ENCODE data around the gene CERS3.

Gene CERS3

GRCh38 chr15:100529556-100529955 is 806 bp upstream of the CERS3 start:
- no peak for DNase-seq (ENCODE audit: low read depth in 2 of 2)

- no peak for DNase-seq (ENCODE audit: low read depth in 2 of 2)
Measured at GRCh38 chr15:100526027-100526481, 2.7 kb downstream of the CERS3 start.

GRCh38 chr15:100525436-100525835 is 3.3 kb downstream of the CERS3 start:
- no peak for DNase-seq (ENCODE audit: low read depth in 2 of 2)

- no peak for DNase-seq (ENCODE audit: low read depth in 2 of 2)
Measured at GRCh38 chr15:100524326-100524725, 4.4 kb downstream of the CERS3 start.

- no peak for DNase-seq (ENCODE audit: low read depth in 2 of 2)
Measured at GRCh38 chr15:100521907-100522306, 6.8 kb downstream of the CERS3 start.

GRCh38 chr15:100520132-100520921 is 8.4 kb downstream of the CERS3 start:
- DNase-seq (ENCODE audit: low read depth in 2 of 2) = no peak

- no peak for DNase-seq (ENCODE audit: low read depth in 2 of 2)
Measured at GRCh38 chr15:100517846-100518245, 10.9 kb downstream of the CERS3 start.

GRCh38 chr15:100516643-100517512 is 11.9 kb downstream of the CERS3 start:
- DNase-seq (ENCODE audit: low read depth in 2 of 2) = no peak

- DNase-seq (ENCODE audit: low read depth in 2 of 2) = no peak
Measured at GRCh38 chr15:100515758-100516157, 13.0 kb downstream of the CERS3 start.

GRCh38 chr15:100508641-100509300 is 20.0 kb downstream of the CERS3 start:
- DNase-seq (ENCODE audit: low read depth in 2 of 2) = no peak

GRCh38 chr15:100502651-100503050 is 26.1 kb downstream of the CERS3 start:
- no peak for DNase-seq (ENCODE audit: low read depth in 2 of 2)

- no peak for DNase-seq (ENCODE audit: low read depth in 2 of 2)
Measured at GRCh38 chr15:100501117-100501516, 27.6 kb downstream of the CERS3 start.

- DNase-seq (ENCODE audit: low read depth in 2 of 2) = no peak
Measured at GRCh38 chr15:100500226-100500990, 28.3 kb downstream of the CERS3 start.

- DNase-seq (ENCODE audit: low read depth in 2 of 2) = no peak
Measured at GRCh38 chr15:100495861-100496260, 32.9 kb downstream of the CERS3 start.

GRCh38 chr15:100493213-100493612 is 35.5 kb downstream of the CERS3 start:
- DNase-seq (ENCODE audit: low read depth in 2 of 2) = no peak

GRCh38 chr15:100484443-100484842 is 44.3 kb downstream of the CERS3 start:
- DNase-seq (ENCODE audit: low read depth in 2 of 2) = no peak

- no peak for DNase-seq (ENCODE audit: low read depth in 2 of 2)
Measured at GRCh38 chr15:100483370-100483769, 45.4 kb downstream of the CERS3 start.

GRCh38 chr15:100476805-100477204 is 51.9 kb downstream of the CERS3 start:
- no peak for DNase-seq (ENCODE audit: low read depth in 2 of 2)

GRCh38 chr15:100472736-100473135 is 56.0 kb downstream of the CERS3 start:
- no peak for DNase-seq (ENCODE audit: low read depth in 2 of 2)

- no peak for DNase-seq (ENCODE audit: low read depth in 2 of 2)
Measured at GRCh38 chr15:100471933-100472332, 56.8 kb downstream of the CERS3 start.

GRCh38 chr15:100468285-100468684 is 60.5 kb downstream of the CERS3 start:
- DNase-seq (ENCODE audit: low read depth in 2 of 2) = no peak

- no peak for DNase-seq (ENCODE audit: low read depth in 2 of 2)
Measured at GRCh38 chr15:100466073-100466472, 62.7 kb downstream of the CERS3 start.

Measured in stimulated activated CD8-positive, alpha-beta memory T cell treated with anti-CD3 and anti-CD28 coated beads, Interleukin-15, amount 100 ng/mL, for 48 hours (primary cell).